DOHH2 (cell line): ENCODE data around the gene PRELID1.

ENCODE experiments used
- H3F3A ChIP-seq: fragments of 200-600 bp; sonication (generic), shearing (Covaris generic); 2 replicates; pipeline ENCODE4 v1.6.0; 2016; ENCODE audit warnings: antibody characterized with exemption, mild to moderate bottlenecking; ENCODE audit not compliant: control insufficient read depth, insufficient read depth
- H3K27ac ChIP-seq: fragments of 200-600 bp; sonication (generic); 2 replicates; pipeline ENCODE4 v1.5.1; 2014; ENCODE audit warnings: low read depth, mild to moderate bottlenecking, low read length, moderate library complexity
- H3K27me3 ChIP-seq: fragments of 200-600 bp; sonication (generic); 2 replicates; pipeline ENCODE4 v1.6.1; 2014; ENCODE audit warnings: mild to moderate bottlenecking, low read length, mixed read lengths; ENCODE audit not compliant: control insufficient read depth
- H3K36me3 ChIP-seq: fragments of 200-600 bp; sonication (generic); 2 replicates; pipeline ENCODE4 v1.6.1; 2014; ENCODE audit warnings: mild to moderate bottlenecking, low read length, moderate library complexity, mixed read lengths; ENCODE audit not compliant: control insufficient read depth
- H3K4me1 ChIP-seq: fragments of 200-600 bp; sonication (generic); 2 replicates; pipeline ENCODE4 v1.6.1; 2014; ENCODE audit warnings: mild to moderate bottlenecking, low read length, mixed read lengths; ENCODE audit not compliant: control insufficient read depth
- H3K4me2 ChIP-seq: fragments of 200-600 bp; sonication (generic); 2 replicates; pipeline ENCODE4 v1.6.0; 2014; ENCODE audit warnings: mild to moderate bottlenecking, low read length, moderate library complexity
- H3K4me3 ChIP-seq: fragments of 200-600 bp; sonication (generic); 2 replicates; pipeline ENCODE4 v1.5.1; 2014; ENCODE audit warnings: mild to moderate bottlenecking, low read length, mixed read lengths
- H3K79me2 ChIP-seq: fragments of 200-600 bp; sonication (generic); 2 replicates; pipeline ENCODE4 v1.6.1; 2014; ENCODE audit warnings: mild to moderate bottlenecking, low read length, mixed read lengths; ENCODE audit not compliant: control insufficient read depth
- H3K9me2 ChIP-seq: fragments of 200-600 bp; sonication (generic); replicated peaks from 2 replicates; pipeline ENCODE4 v1.6.1; 2014; ENCODE audit warnings: mild to moderate bottlenecking, low read length, mixed read lengths; ENCODE audit not compliant: control insufficient read depth
- H3K9me3 ChIP-seq: fragments of 200-600 bp; sonication (generic); 2 replicates; pipeline ENCODE4 v1.6.1; 2014; ENCODE audit warnings: antibody characterized with exemption, low read length, mixed read lengths; ENCODE audit not compliant: control insufficient read depth, insufficient read depth
- H4K20me1 ChIP-seq: fragments of 200-600 bp; sonication (generic); 2 replicates; pipeline ENCODE4 v1.6.0; 2014; ENCODE audit warnings: low read depth, mild to moderate bottlenecking, antibody characterized with exemption, low read length, moderate library complexity; ENCODE audit not compliant: control insufficient read depth, insufficient read depth
- EZH2phosphoT487 ChIP-seq: fragments of 200-600 bp; sonication (generic); IDR thresholded peaks from 2 replicates; pipeline ENCODE4 v1.6.1; 2017; ENCODE audit warnings: borderline replicate concordance, mild to moderate bottlenecking, antibody characterized with exemption, low read length, moderate library complexity, mixed read lengths
- TF ChIP-seq, protein P1 (sequence below): fragments of 200-600 bp; sonication (generic); IDR thresholded peaks from one replicate; pipeline ENCODE4 v1.5.1; 2014; ENCODE audit warnings: antibody characterized with exemption, mild to moderate bottlenecking, low read depth, low read length; ENCODE audit not compliant: poor library complexity, severe bottlenecking

PRELID1 gene

GRCh38 chr5:177328545-177329231 lies 25.1 kb downstream of the PRELID1 start:
- no peaks in the 10 kb centered on the region for H3K9me2 ChIP-seq
- H3F3A ChIP-seq: no peaks in the 10 kb centered on the region; the same call in 1 of the 2 replicates
- H3K4me1 ChIP-seq: no peaks in the 10 kb centered on the region
- H4K20me1 ChIP-seq: no peaks in the 10 kb centered on the region
- H3K79me2 ChIP-seq: no peaks in the 10 kb centered on the region
- no peaks in the 10 kb centered on the region for H3K9me3 ChIP-seq
- TF ChIP-seq EZH2phosphoT487: no peak
- H3K27me3 ChIP-seq: no peaks in the 10 kb centered on the region
- H3K4me3 ChIP-seq: no peak overlapping the region
- no peak overlapping the region for H3K4me2 ChIP-seq
- peaks cover 39% of the 10 kb centered on the region for H3K36me3 ChIP-seq
- H3K27ac ChIP-seq: no peak overlapping the region

DNA sequence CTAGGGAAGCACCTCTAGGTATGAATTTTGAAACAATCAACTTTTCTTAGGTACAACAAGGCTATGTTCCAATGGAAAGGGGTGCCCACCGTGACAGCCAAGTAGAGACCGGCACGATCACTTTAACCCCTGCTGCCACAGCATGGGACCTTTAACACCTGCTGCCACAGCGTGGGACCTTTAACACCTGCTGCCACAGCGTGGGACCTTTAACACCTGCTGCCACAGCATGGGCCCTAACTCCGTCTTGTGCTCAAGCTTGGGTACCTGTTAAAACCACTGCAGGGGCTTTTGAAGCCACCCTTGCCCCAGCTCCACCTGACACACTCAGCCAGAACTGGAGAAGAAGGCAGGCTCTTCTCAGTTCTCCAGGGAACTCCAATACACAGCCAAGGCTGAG lies 26.3 kb downstream of the PRELID1 start:
- H4K20me1 ChIP-seq: no peaks in the 10 kb centered on the region
- H3K79me2 ChIP-seq: no peaks in the 10 kb centered on the region
- H3K9me2 ChIP-seq: no peaks in the 10 kb centered on the region
- no peaks in the 10 kb centered on the region for H3K27me3 ChIP-seq
- no peak overlapping the region for H3K4me3 ChIP-seq
- H3F3A ChIP-seq: no peaks in the 10 kb centered on the region; the same call in 1 of the 2 replicates
- no peak overlapping the region for H3K4me2 ChIP-seq
- TF ChIP-seq, protein P1, sequence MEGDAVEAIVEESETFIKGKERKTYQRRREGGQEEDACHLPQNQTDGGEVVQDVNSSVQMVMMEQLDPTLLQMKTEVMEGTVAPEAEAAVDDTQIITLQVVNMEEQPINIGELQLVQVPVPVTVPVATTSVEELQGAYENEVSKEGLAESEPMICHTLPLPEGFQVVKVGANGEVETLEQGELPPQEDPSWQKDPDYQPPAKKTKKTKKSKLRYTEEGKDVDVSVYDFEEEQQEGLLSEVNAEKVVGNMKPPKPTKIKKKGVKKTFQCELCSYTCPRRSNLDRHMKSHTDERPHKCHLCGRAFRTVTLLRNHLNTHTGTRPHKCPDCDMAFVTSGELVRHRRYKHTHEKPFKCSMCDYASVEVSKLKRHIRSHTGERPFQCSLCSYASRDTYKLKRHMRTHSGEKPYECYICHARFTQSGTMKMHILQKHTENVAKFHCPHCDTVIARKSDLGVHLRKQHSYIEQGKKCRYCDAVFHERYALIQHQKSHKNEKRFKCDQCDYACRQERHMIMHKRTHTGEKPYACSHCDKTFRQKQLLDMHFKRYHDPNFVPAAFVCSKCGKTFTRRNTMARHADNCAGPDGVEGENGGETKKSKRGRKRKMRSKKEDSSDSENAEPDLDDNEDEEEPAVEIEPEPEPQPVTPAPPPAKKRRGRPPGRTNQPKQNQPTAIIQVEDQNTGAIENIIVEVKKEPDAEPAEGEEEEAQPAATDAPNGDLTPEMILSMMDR: no peak
- TF ChIP-seq EZH2phosphoT487: no peak
- H3K27ac ChIP-seq: no peak overlapping the region
- H3K4me1 ChIP-seq: no peaks in the 10 kb centered on the region
- no peaks in the 10 kb centered on the region for H3K9me3 ChIP-seq
- H3K36me3 ChIP-seq: peaks cover 51% of the 10 kb centered on the region

GRCh38 chr5:177330991-177331842 lies 27.6 kb downstream of the PRELID1 start:
- Histone ChIP-seq H3K79me2 (no peaks in the 10 kb centered on the region), H3K4me2 (no peak overlapping the region), H3F3A (no peaks in the 10 kb centered on the region; the same call in 1 of the 2 replicates), H3K4me1 (no peaks in the 10 kb centered on the region), H3K9me2 (no peaks in the 10 kb centered on the region), H3K4me3 (no peak overlapping the region), H3K27ac (no peak overlapping the region), H4K20me1 (no peaks in the 10 kb centered on the region), H3K36me3 (peaks cover 63% of the 10 kb centered on the region), H3K9me3 (no peaks in the 10 kb centered on the region), H3K27me3 (no peaks in the 10 kb centered on the region)
- TF ChIP-seq EZH2phosphoT487: no peak
- TF ChIP-seq, protein P1: no peak
